NCI-H1417 (cell line): Measurements from ENCODE around the gene HSPA1L.

Experiments used
- DNase-seq, 3 experiments: peaks; one replicate each; lab custom pipeline; 2025; lab: John Stamatoyannopoulos, UW

The HSPA1L gene

DNA sequence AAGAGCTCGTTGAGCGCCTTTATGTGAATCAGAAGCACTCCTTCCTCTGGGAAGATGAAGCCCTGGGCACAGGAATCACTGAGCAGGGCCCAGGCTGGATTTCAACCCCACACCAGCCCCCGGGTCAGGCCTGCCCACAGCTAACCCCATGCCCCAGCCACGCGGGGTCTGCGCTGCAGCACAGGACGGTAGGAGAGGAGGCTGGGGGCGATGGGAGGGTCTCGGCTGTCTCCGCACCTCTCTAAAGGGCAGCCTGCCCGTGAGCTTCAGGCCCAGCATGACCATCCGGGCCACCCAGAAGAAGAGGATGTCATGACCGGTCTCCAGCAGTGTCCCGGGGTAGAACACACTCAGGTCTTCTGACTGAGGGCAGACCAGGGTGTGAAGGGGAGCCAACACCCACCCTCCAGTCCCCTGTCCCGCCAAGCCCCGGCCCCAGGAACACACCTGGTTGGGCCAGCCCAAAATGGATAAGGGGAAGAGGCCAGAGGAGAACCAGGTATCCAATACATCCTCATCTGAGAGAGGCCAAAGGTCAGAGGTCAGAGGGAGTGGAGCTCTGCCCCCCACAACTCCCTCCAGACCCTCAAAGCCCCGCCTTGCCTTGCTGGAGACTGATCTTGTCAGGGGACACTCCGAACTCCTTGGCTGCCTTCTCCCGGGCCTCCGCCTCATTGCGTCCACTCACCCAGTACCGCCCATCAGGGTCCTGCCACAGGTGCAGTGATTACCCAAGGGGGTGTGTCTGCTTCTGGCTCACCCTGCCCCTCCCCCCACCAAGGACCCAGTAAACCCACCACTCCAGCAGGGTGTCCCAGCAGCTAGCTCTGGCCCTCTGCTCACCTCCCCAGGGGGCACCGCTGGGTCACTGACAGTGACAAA, 33.6 kb downstream of the HSPA1L start:
- no peak for DNase-seq

DNA sequence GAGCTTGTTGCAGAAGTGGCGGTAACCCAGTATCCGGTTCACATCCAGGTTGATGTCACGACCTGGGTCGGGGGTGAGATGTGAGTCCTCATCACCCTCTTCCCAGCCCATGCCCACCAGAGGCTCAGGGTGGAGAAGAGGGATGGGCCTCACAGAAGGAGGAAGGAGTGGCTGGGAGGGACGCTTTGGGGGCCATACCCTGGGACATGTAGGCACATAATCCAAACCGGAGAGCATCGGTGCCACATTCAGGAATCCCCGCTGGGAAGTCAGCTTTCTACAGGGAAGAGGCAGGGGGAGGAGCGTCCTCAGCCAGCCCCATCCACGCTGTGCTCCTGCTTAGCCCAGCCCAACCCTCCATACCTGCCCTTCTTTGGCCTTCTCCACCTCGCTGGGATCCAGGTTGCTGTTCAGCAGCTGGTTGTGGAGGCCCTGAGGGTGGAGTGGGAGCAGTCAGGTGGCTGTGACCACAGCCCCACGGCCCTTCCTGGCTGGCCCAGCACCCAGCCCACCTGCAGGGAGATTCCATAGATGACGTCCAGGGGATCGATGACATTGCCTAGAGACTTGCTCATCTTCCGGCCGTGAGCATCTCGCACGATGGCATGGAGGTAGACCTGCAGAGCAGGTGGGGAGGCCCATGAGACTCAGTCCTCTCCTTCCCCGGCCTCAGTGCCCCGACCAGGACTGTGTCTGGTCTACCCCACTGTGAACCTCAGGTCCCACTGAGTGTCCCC, 34.4 kb downstream of the HSPA1L start:
- no peak for DNase-seq

DNA sequence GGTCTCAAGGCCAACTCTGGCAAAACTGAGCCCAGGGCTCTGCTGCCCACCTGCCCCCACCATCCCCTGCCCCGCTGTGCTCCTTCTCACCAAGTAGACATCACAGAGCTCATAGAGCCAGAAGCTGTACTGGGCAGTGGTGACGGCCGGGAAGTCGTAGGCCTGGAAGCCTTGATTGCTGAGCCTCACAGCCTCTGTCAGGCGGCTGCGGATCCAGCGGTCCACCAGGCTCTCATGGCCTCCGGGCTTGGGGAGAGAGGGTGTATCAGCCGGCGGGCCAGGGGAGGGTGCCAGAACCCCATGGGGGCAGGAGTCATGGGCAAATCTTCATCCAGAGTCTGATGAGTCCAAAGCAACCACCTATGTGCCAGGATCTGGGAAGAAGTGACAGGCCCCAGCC, 35.2 kb downstream of the HSPA1L start:
- DNase-seq, result no peak

DNA sequence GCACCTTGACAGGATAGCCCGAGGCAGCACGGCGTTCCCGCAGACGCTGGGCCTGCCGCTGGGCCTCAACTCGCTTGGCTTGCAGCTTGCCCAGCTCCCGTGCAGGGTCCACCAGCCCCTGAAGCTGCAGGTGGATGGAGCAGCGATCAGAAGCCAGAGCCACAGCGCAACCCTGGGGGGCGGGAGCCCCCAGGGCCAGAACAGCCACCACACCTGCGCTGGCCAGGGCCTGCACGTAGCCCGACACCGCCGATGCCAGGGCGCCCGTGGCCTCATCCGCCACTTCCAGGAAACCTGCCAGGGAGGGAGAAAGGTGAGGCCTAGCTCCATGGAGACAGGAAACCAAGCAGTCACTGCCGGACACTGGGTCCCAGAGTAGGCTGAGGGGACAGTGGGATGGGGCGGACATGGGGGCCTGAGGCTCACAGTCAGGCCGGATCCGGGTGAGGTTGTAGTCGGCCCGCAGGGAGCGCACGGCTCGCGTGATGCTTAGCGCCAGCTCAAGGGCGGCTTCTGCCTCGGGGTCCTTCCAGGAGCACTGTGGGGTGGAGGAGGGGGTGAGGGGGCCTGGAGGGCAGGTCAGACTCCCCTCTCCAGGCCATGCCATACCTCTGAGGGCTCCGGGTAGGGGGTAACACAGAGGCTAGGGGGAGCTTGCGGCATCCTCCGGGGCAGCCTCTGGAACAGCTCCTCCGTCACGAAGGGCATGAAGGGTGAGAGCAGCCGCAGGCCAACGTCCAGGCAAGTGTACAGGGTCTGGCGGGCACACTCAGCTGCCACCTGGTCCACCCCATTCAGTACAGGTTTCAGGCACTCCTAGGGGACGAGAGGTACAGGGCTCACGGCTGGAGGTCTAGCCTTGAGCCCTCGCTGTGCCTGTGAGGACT, 35.8 kb downstream of the HSPA1L start:
- DNase-seq, result no peak

DNA sequence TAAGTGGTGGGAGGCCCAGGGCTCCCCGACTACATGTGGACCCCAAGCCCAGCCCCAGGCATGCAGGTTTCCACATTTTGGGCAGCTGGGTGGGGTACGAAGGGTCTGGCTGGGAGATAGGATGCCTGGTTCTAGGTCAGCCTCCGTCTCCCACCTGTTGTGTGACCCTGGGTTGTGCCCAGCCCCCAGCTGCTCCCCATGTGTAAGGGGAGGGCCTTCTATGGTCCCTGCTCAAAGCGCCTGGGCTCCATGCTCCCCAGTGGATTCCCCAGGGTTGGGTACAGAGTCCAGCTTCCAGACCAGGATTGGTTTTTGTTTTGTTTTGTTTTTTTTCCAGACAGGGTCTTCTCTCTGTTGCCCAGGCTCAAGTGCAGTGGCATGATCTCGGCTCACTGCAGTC, 36.9 kb downstream of the HSPA1L start:
- no peak for DNase-seq

DNA sequence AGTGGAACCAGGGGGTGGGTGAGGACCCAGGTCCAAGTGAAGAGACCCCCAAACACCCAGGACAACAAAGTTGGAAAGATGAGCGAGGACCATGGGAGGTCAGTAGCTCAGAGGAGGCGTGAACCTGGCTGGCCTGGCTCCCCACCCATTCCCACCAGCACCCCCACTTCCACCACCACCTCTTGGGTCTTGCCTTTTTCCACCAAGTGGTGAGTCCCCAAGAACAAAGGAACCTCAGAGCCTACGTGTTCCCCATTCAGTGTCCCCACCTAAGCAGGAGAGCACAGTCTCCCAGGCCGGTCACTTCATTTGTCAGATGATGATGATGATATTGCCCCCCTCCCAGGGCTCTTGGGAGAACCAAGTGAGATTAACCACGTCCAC, 37.4 kb downstream of the HSPA1L start:
- no peak for DNase-seq

DNA sequence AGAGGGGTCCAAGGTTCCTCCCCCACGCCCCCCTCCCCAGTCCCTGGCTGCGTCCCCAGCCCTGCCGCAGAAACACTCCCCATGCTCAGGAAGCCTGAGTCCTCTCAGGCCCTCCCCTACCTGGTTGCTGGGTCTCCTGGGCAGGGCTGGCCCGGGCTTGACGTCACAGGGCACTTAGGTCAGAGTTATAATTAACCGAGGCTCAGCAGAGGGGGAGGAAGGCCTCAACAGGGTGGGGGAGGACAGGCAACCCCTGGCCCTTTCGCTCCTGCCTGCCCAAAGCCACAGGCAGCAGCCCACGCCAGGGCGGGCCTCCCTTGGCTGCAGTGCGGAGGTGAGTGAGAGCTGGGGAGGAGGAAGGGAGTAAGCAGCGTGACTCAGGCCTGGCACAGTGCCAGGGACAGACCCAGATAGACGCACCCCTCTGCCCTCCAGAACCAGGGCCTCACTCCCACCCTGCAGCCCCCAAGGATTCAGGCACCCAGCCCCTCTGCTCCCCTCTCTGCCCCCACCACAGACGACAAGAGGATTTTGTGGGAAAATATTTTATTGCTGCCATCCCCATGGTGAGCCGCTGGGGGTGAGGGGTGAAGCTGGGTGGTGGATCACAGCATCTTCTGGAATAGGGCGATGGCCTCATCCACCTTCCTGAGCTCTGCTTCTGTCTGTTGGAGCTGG, 38.0 kb downstream of the HSPA1L start, which contains the start of gene VWA7:
TSS of gene VWA7 (minus strand) at position 340 of the 678 bp plus-strand sequence. CDS start 549 bp downstream, outside the sequence.
- DNase-seq, result peak; percentile 33 to 89 (median 80)

DNA sequence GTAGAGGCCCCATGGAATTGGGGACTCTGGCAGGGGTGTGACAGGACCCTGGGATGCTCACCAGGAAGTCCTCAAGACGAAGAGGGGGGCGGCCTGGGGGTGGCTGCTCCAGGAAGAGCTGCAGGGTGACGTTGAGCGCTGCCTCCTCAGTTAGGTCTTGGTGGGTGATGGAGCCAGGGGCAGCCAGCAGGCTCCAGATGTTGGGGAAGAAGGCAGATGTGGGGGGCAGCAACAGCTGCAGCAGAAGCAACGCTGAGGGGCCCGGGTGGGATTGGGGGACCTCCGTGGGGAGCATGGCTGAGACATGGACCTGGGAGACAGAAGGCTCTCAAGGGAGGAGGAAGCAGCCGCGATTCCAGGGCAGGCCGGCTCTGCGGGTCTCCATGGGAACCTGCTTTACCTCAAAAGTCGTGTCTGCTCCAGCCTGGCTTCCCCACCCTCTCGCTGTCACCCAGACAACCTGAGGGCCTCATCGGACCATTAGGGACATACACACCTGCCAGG, 38.5 kb downstream of the HSPA1L start:
- peak in 1 of 3 experiments; percentile 33 for DNase-seq

DNA sequence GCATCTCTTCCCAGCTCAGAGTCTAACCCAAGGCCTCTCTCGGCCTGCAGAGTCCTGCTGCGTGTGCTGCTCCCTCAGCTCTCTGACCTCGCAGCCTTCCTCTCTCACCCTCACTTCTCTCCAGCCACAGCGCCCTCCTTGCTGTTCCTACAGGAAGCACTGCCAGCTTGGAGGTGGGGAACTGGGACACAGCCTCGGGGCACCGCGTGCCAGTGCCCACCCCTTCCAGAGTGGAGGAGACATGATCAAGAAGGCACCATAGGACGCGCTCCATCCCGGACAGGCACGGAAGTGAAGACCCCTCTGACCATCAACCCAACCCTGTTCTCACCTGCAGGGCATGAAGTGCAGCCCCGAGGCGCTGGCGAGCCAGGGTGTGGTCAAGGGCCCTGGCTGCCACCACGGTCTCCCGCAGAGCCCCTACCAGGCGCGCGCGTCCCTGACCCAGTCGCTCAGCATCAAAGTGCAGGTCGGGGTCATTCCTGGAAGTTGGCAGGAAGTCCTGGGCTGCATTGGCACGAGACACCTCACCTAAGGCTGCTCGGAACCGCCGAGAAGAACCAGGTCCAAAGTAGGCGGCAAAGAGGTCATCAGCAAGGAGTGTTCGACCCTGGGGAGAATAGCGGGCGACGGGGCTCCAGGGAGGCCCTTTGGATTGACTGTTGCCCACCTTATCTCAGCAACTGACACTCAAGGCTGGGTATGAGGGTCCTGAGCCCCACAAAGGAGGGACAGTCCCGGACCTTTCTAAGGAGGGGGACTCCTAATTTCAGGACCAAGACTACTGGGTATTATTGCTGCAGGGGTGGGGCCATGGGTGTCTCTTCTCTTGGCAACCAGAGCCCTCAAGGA, 39.2 kb downstream of the HSPA1L start:
- DNase-seq, result no peak

DNA sequence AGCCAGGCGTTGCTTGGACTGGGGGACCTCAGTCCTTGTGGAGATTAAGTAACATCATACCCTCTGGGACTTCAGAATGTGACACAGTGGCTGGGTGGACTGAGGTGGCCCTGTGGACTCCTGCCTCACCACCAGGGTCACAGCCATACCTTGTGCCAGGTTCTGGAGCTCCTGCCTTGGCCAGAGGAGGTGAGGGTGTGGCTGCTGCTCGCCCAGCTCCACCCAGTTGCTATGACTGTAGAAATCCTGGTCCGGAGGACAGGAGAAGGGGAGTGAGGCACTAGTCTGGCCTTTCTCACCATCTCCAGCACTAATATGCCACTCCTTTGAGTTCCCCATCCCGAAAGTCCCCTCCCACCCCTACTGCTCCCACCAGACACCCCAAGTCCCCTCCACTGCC, 39.9 kb downstream of the HSPA1L start:
- no peak for DNase-seq

DNA sequence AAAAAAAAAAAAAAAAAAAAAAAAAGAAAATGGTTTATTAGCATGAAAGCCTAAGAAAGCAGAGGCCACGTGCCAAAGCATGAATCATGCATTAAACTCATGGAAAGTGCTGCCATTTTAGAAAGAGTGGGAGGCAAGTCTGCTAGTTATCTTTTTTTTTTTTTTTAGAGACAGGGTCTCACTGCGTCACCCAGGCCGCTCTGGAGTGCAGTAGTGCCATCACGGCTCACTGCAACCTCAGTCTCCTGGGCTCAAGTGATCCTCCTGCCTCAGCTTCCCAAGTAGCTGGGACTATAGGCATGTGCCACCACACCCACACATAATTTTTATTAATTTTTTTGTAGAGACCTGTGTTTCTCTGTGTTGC, 43.1 kb downstream of the HSPA1L start:
- DNase-seq, result no peak

DNA sequence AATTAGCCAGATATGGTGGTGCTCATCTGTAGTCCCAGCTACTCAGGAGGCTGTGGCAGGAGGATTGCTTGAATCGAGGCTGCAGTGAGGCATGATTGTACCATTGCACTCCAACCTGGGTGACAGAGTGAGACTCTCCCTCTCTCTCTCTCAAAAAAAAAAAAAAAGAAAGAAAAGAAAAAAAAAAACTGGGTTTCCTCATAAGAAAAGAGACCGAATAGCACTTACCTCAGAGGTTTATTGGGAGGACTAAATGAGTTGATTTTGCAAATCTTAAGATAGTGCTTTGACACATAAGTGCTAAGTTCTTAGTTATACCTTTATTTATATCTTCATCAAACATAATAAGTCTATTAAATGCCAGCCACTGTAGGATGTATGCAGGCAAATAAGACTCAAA, 44.2 kb downstream of the HSPA1L start:
- DNase-seq, result no peak

DNA sequence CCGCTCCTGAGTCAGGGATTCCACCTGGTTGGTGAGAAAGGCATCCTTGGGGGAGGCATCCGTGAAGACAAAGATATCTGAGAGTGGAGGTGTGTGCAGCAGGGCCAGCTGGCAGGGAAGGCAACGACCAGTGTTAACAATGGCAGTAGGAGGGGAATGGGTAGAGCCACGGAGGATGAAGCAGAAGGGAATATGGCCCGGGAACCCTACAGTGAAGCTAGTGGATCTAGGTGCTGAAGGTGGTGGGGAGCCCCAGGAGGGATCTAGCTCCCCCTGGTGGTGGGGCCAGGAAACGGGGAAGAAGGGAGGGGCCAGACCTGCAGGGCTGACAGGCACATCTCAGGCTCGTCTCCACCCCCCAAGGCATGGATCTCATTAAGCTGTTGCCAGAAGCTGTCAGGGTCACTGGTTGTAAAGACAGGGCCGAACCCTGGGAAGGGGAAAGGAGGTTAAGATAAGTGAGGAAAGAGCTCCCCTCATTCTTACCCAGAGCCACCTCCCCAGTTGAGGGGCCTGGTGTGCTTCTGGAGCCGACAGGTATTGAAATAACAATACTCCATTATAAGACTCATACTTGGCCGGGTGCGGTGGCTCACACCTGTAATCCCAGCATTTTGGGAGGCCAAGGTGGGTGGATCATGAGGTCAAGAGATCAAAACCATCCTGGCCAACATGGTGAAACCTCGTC, 45.3 kb downstream of the HSPA1L start:
- peak; percentile 33 to 56 (median 46) for DNase-seq

DNA sequence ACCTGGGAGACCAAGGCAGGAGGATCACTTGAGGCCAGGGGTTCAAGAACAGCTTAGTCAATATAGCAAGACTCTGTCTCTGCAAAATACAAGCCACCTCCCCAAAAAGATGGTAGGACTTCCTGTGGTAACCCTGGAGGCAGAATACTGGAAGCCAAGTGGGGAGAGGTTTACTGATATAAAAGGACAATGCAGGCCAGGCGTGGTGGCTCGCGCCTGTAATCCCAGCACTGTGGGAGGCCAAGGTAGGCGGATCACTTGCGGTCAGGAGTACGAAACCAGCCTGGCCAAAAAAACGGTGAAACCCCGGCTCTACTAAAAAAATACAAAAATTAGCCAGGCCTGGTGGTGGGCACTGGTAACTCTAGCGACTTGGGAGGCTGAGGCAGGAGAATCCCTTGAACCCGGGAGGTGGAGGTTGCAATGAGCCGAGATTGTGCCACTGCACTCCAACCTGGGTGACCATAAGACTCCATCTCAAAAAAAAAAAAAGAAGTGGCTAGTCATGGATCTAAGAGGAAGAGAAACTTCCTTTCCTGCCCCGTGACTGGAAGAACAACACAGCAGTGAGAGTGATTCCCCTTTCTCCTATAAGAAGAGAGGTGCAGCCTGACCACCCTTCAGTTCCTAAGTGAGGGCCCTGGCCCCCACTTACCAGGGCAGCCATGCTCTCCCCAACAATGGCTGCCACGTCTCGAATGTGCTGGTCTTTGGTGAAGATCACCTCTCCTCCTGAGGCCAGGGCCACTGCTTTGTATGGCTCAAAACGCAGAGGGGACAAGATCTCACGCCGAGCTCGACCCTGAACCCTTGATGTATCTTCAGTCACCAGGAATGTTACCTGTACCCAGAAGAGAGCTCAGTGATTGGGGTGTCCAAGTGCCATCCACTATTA, 46.5 kb downstream of the HSPA1L start:
- DNase-seq, result no peak

DNA sequence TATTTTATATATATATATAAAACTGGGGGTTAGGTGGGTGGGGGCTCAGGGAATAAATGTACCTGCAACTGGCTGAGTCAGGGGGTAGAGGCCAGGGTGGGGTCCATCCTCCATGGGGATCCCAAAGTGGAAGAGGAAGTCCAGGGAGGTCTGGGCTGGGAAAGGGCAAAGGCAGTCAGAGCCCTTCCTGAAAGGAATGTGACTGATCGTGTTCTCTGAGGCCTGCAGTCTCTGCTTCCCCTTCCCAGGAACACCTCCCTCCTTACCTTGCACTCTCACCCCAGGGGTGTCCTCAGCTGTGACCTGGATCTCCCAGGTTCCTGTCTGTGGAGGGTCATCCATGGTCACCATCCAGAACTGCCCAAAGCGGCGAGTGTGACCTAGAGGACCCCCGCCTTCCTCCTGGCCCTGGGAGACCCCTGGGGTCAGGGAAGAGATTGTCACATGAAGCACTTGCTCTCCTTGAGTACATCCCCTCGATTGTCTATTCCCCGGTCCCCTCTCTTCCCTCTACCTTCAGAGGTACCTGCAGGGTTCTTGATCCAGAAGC, 47.9 kb downstream of the HSPA1L start:
- DNase-seq, result no peak

DNA sequence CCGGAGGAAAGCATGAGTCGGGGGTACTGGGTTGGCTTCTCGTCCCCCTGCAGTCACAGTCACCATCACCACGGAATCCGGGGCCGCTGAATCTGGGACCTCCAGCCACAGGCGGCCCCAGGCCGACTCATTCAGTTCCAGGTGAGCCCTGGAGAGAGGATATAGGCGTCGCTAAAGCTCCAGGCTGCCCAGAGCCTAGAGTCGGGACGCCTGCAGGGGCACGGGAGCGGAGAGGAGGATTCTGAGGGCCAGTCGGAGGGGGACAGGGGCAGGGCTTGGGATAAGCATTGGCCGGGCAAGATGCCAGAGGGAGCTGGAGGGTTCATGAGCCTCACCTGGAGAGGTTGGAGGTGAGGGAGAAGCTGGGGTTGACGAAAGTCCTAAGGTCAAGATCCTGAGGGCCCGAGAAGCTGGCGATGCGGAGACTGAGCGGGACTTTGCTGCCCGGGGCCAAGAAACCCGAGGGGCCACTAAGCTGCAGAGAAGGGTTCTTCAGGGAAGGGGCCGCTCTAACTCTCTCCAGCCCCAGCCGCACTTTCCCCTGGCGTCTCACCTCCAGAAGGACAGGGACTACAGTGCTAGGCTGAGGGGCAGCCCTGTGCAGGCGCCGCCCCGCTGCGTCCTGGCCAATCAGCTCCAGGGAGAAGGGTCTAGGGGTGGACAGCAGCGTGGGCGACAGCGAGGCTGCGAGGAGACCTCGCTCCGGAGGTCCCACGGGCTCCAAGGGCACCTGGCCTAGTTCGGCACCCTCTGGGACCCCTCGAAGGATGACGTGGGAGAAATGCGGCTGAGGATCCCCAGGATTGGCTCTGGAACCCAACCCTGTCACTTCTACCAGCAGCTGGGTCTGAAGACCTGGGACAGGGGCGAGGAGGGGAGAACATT, 48.9 kb downstream of the HSPA1L start:
- no peak for DNase-seq

DNA sequence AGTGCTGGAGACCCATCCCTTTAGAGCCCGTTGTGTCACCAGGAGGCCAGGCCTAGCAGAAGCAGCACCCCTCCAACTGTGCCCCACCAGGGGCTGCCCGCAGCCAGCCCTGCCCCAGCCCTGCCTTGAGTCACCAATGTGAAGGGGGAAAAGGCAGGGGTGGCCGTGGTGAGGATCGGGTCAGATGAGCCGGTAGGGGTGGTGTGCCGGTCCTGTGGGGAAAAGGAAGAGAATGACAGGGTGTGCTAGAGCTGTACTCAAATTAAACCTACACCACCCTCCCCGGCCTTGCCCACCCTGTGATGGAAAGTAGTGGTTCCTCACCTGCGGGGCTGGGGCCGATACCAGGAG, 49.5 kb downstream of the HSPA1L start:
- no peak for DNase-seq

DNA sequence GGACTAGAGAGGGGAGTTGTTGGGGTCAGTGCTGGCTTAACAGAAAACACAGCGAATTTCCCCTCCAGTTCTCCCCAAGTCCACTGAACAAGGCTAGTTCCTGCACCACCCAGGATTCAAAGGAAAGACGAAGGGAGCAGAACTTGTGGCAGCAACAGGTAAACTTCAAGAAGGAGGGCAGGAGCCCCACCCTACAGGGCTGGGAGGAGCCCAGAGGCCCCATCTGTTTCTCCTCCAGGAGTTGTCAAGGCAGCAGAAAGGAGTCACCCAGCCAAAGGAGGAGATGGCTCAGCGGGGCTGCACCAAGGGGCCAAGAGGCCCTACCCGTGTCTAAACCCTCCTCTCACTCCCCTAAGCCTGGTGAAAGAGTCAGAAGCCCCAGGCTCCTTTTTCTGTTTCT, 50.9 kb downstream of the HSPA1L start:
- DNase-seq, result no peak
